ENCODE results near the gene TGFBR3.

DNA sequence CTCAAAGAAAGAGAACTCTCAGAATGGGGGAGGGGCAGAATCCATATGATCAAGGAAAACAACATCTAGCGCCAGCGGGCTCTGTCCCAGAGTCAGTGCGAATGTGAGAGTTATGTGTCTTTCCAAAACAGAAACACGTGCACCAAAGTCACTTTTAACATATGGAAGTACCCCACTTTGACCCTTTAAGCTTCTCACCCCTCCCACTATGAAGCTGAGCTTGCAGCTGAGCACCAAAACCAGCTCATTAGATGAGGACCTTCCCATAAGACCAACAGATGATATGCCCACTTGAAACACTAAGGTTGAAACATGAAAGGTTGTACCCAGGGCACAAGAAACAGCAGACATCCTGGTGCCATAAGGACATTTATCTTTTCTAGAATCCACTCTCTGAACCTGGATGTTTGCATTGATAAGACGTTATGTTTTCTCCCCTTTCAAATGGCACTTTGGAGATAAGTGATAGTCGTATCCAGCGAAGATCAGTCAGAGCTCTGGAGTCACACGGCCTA, 171.0 kb downstream of the TGFBR3 start:
- no peak for TF ChIP-seq EZH2 (IDR thresholded peaks at IDR 0.05; ENCODE audit: low read depth, low read length, severe bottlenecking)
- TF ChIP-seq, protein P1, sequence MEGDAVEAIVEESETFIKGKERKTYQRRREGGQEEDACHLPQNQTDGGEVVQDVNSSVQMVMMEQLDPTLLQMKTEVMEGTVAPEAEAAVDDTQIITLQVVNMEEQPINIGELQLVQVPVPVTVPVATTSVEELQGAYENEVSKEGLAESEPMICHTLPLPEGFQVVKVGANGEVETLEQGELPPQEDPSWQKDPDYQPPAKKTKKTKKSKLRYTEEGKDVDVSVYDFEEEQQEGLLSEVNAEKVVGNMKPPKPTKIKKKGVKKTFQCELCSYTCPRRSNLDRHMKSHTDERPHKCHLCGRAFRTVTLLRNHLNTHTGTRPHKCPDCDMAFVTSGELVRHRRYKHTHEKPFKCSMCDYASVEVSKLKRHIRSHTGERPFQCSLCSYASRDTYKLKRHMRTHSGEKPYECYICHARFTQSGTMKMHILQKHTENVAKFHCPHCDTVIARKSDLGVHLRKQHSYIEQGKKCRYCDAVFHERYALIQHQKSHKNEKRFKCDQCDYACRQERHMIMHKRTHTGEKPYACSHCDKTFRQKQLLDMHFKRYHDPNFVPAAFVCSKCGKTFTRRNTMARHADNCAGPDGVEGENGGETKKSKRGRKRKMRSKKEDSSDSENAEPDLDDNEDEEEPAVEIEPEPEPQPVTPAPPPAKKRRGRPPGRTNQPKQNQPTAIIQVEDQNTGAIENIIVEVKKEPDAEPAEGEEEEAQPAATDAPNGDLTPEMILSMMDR (IDR thresholded peaks at IDR 0.05; ENCODE audit: control extremely low read depth in 1 of 3, insufficient read depth in 1 of 3, low read depth in 1 of 3, low read length in 3 of 3): no peak
- TF ChIP-seq POLR2A (IDR thresholded peaks at IDR 0.05; ENCODE audit: control extremely low read depth in 1 of 2, low read depth in 2 of 2, low read length in 2 of 2): no peak

All from H1 (cell line).